Measurements from ENCODE around the gene ZNF778.
"Not testable (repeated sequence)": the region's sequence is repeated elsewhere in the genome, so short reads cannot be mapped to it uniquely, and the experiment has no call there.

DNA sequence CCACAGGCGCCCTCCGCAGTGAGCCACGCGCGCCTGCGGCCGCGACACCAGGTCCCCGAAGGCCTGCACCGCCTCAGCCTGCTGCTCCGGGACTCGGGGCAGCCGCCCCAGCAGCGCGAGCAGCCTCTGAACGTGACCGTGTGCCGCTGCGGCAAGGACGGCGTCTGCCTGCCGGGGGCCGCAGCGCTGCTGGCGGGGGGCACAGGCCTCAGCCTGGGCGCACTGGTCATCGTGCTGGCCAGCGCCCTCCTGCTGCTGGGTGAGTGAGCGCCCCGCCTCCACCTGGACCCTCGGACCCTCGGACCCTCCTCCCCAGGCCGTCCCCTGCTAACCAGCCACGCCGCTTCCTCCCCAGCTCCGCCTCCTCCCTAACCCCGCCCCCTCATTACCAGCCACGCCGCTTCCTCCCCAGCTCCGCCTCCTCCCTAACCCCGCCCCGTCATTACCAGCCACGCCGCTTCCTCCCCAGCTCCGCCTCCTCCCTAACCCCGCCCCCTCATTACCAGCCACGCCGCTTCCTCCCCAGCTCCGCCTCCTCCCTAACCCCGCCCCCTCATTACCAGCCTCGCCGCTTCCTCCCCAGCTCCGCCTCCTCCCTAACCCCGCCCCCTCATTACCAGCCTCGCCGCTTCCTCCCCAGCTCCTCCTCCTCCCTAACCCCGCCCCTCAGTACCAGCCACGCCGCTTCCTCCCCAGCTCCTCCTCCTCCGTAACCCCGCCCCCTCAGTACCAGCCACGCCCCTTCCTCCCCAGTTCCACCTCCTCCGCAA is 25.1 kb upstream of the ZNF778 start:
- TF ChIP-seq, protein P1, sequence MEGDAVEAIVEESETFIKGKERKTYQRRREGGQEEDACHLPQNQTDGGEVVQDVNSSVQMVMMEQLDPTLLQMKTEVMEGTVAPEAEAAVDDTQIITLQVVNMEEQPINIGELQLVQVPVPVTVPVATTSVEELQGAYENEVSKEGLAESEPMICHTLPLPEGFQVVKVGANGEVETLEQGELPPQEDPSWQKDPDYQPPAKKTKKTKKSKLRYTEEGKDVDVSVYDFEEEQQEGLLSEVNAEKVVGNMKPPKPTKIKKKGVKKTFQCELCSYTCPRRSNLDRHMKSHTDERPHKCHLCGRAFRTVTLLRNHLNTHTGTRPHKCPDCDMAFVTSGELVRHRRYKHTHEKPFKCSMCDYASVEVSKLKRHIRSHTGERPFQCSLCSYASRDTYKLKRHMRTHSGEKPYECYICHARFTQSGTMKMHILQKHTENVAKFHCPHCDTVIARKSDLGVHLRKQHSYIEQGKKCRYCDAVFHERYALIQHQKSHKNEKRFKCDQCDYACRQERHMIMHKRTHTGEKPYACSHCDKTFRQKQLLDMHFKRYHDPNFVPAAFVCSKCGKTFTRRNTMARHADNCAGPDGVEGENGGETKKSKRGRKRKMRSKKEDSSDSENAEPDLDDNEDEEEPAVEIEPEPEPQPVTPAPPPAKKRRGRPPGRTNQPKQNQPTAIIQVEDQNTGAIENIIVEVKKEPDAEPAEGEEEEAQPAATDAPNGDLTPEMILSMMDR (conservative IDR thresholded peaks at IDR 0.05; ENCODE audit: low read length): not testable (repeated sequence)
- TF ChIP-seq EZH2phosphoT487 (IDR thresholded peaks at IDR 0.05; ENCODE audit: borderline replicate concordance): not testable (repeated sequence)
